Smooth muscle cell of the umbilical artery (primary cell): ENCODE data around the gene ESYT3. TPM values are rescaled to one million over a fixed set of nuclear protein-coding genes. Genes with fewer than 3 reads are reported as not detected.

ENCODE experiments used
- total RNA-seq: library from RNA; depleted of rRNA; stranded (reverse); fragments of >200 nt; gene quantifications from 2 replicates; pipeline ENCODE4 v1.2.3, GENCODE V29; 2014

Gene ESYT3
- total RNA-seq: 0.59 and 1.6 TPM in 2 replicates

GRCh38 chr3:138434276-138434874, at the start of gene ESYT3:
TSS of gene ESYT3 (plus strand) at chr3:138434616. CDS start at chr3:138434799, 183 bp downstream.

Other genes starting within 250 kb of the ESYT3 start
- gene ARMC8, start 247.3 kb upstream of the ESYT3 start, total RNA-seq: 46.6 and 51.7 TPM in 2 replicates
- gene NME9, start 104.8 kb upstream of the ESYT3 start, total RNA-seq: not detected in 2 replicates
- gene MRAS, start 86.0 kb upstream of the ESYT3 start, total RNA-seq: 48.9 and 76.3 TPM in 2 replicates
- 21.7 and 23.5 TPM in 2 replicates for gene CEP70, start 159.6 kb downstream of the ESYT3 start, total RNA-seq
- 4.5 and 7.1 TPM in 2 replicates for gene FAIM, start 174.2 kb downstream of the ESYT3 start, total RNA-seq